GM12892 (cell line): Measurements from ENCODE around the gene ARL15.

Source experiments
- POLR2A ChIP-seq: IDR thresholded peaks from 2 replicates; pipeline ENCODE4 v1.6.1; 2011; ENCODE audit warnings: low read depth, low read length, control low read depth
- POLR2AphosphoS5 ChIP-seq: IDR thresholded peaks from 2 replicates; pipeline ENCODE4 v1.6.1; 2011; ENCODE audit warnings: low read depth, low read length, control low read depth
- TAF1 ChIP-seq: IDR thresholded peaks from 2 replicates; pipeline ENCODE4 v1.6.1; 2011; ENCODE audit warnings: low read depth, mild to moderate bottlenecking, control low read depth, low read length, borderline replicate concordance

DNA sequence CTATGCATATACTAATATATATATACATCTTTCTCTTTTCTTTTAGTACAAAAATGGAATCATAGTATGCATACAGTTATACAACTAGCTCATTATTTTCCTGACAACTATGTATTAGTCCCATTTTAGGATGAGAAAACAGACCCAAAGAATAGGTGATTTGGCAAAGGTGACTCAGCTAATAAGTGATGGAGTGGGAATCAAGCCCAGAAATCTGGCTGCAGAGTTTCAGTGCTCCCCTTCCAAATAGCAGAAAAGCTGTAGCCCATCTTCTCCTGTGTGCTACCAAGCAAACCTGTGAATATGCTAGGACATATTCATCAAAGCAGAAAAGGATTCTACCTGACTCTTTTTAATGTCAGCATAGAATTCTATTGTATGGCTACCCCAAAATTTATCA is 114.7 kb downstream of the ARL15 start:
- no peak for TF ChIP-seq TAF1
- TF ChIP-seq POLR2A = no peak
- TF ChIP-seq POLR2AphosphoS5 = no peak
